KBM-7 (cell line): ENCODE results near the gene PRTG.
"Not testable (repeated sequence)": the region's sequence is repeated elsewhere in the genome, so short reads cannot be mapped to it uniquely, and the experiment has no call there.

Experiments
- DNase-seq: peaks from one replicate; pipeline ENCODE4 v3.0.0-alpha.2; 2015
- in situ Hi-C: fragments of 300-500 bp; cut with MboI; formaldehyde crosslinking; loops from 2 replicates; pipeline ENCODE4 v1.14.3; 2020; ENCODE audit warnings: low sequenced_read_pairs, low pct_unique_long_range_greater_than_20kb, mixed read lengths

The PRTG gene

GRCh38 chr15:55742927-55743728 lies at the start of gene PRTG:
PRTG (minus strand) TSS chr15:55743152; CDS start chr15:55742931, 221 bp downstream.
- DNase-seq = peak; percentile 22
- in situ Hi-C loops = no loop called here

- no peak for DNase-seq
- in situ Hi-C loops = loop anchor here (10.0 kb wide), 1 partner anchor 147 kb away; no protein-coding TSS in a partner anchor
Observed at GRCh38 chr15:55791551-55792400, 48.8 kb upstream of the PRTG start.

GRCh38 chr15:55789066-55789660 lies 46.2 kb upstream of the PRTG start:
- in situ Hi-C loops = no loop called here
- peak; percentile 24 for DNase-seq

- in situ Hi-C loops = no loop called here
- DNase-seq = no peak
Observed at GRCh38 chr15:55786341-55786740, 43.4 kb upstream of the PRTG start.

GRCh38 chr15:55785593-55785992 lies 42.6 kb upstream of the PRTG start:
- in situ Hi-C loops, DNase-seq: not testable (repeated sequence)

GRCh38 chr15:55784286-55784685 lies 41.3 kb upstream of the PRTG start:
- in situ Hi-C loops = no loop called here
- DNase-seq = no peak

- no peak for DNase-seq
- in situ Hi-C loops = no loop called here
Observed at GRCh38 chr15:55782901-55783300, 39.9 kb upstream of the PRTG start.

- in situ Hi-C loops = no loop called here
- no peak for DNase-seq
Observed at GRCh38 chr15:55780292-55780691, 37.3 kb upstream of the PRTG start.

- in situ Hi-C loops = no loop called here
- no peak for DNase-seq
Observed at GRCh38 chr15:55778932-55779331, 36.0 kb upstream of the PRTG start.

- no peak for DNase-seq
- in situ Hi-C loops = no loop called here
Observed at GRCh38 chr15:55775316-55775715, 32.4 kb upstream of the PRTG start.

- in situ Hi-C loops = no loop called here
- DNase-seq = peak; percentile 69
Observed at GRCh38 chr15:55774113-55774970, 31.4 kb upstream of the PRTG start.

- in situ Hi-C loops = no loop called here
- no peak for DNase-seq
Observed at GRCh38 chr15:55770806-55771205, 27.9 kb upstream of the PRTG start.

- in situ Hi-C loops = no loop called here
- DNase-seq = no peak
Observed at GRCh38 chr15:55770261-55770660, 27.3 kb upstream of the PRTG start.

GRCh38 chr15:55768670-55769185 lies 25.8 kb upstream of the PRTG start:
- no peak for DNase-seq
- in situ Hi-C loops = no loop called here

- in situ Hi-C loops = no loop called here
- peak; percentile 70 for DNase-seq
Observed at GRCh38 chr15:55766676-55767075, 23.7 kb upstream of the PRTG start.

- in situ Hi-C loops = no loop called here
- no peak for DNase-seq
Observed at GRCh38 chr15:55764398-55764797, 21.4 kb upstream of the PRTG start.

GRCh38 chr15:55758580-55758986 lies 15.6 kb upstream of the PRTG start:
- in situ Hi-C loops = no loop called here
- no peak for DNase-seq

- in situ Hi-C loops, DNase-seq: not testable (repeated sequence)
Observed at GRCh38 chr15:55753433-55753832, 10.5 kb upstream of the PRTG start.

GRCh38 chr15:55750706-55751105 lies 7.8 kb upstream of the PRTG start:
- in situ Hi-C loops = no loop called here
- DNase-seq = no peak
